Measurements from ENCODE around the gene STARD3.

DNA sequence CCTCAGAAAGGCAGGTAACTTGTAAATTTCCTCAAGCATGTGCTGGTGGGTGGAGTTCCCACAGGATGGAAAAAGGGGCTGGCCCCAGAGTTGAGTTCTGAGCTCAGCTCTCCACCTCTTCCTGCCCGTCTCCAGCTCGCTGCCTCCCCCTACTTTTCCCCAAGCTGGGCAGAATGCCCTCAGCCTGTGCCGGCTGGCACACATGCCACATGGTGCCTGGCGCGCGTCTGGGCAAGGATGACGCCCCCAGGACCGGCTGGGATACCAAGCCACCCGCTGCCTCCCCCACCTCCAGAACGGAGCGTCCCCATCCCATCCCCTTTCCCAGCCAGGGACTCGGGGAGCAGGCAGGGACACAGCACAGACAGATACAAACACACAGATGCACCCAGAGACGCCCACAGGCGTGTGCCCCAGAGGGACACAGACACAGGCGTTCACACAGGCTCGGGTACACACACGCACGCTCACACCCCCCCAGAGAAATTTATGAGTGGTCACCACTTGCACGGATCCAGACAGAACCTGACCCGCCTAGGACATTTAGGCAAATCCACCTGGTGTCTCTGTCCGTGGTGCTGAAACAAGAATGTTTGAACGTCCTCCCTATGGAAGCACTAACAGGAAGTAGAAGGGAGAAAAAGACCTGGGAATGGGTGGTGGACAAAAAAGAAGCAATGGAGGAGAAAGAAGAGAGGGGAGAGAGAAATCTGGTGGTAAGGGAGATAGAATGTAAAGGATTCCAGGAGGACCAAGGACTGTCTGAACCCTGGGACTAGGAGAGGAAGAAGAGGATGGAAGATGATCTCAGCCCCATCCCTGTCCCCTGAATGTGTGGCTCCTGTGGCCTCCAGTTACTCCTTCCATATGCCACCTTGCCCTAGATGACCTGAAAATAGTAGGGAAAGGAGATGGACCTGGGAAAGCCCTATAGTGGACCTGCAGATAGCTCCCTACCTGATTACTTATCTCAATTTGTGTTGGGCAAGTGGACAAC is 44.7 kb upstream of the STARD3 start:
- TF ChIP-seq EZH2 (IDR thresholded peaks at IDR 0.05) (no peak), POLR2AphosphoS5 (IDR thresholded peaks at IDR 0.05; ENCODE audit: borderline replicate concordance, low read depth, low read length) (no peak)
